Measurements from ENCODE around the gene CAPZB. TPM values are rescaled to one million over a fixed set of nuclear protein-coding genes. Genes with fewer than 3 reads are reported as not detected.

CAPZB gene
- total RNA-seq, 1 donor from 2014 or later = 326 TPM

DNA sequence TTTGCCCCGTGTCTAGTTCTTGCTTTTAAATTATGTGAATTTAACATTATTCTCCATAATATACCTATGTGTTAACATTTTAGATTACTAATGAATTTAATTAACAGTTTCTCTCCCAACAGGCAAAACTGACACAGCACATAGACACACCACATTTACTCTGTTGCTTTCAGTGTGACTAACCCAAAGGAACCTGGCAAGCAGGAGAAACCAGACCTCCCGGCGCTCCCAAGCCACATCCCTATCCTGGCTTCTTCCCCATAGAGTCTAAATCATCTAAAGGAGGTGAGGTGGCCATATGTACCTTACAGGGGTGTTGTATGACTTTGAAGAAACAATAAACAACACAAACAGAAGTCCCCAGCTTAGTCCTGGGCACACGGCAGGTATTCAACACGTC is 69.2 kb downstream of the CAPZB start:
- TF ChIP-seq CTCF (IDR thresholded peaks at IDR 0.05; ENCODE audit: partially characterized antibody, unreplicated experiment) = no peak
- H3K4me3 Mint-ChIP-seq (ENCODE audit: unreplicated experiment) = no peak overlapping the region
- peak overlapping the region; percentile 2 for H3K27ac Mint-ChIP-seq (ENCODE audit: unreplicated experiment)
- no peak for DNase-seq
- H3K36me3 Mint-ChIP-seq (ENCODE audit: unreplicated experiment) = peaks cover 4% of the 10 kb centered on the region
- peaks cover 4% of the 10 kb centered on the region for H3K9me3 Mint-ChIP-seq (ENCODE audit: unreplicated experiment)
- peaks cover 45% of the 10 kb centered on the region for H3K4me1 Mint-ChIP-seq (ENCODE audit: low read depth, unreplicated experiment)
- peaks cover 7% of the 10 kb centered on the region for H3K27me3 Mint-ChIP-seq (ENCODE audit: unreplicated experiment)

GRCh38 chr1:19414515-19415121 is 70.7 kb downstream of the CAPZB start:
- Mint-ChIP-seq H3K9me3 (ENCODE audit: unreplicated experiment) (peaks cover 4% of the 10 kb centered on the region), H3K36me3 (ENCODE audit: unreplicated experiment) (peaks cover 4% of the 10 kb centered on the region), H3K27me3 (ENCODE audit: unreplicated experiment) (peaks cover 7% of the 10 kb centered on the region), H3K4me1 (ENCODE audit: low read depth, unreplicated experiment) (peaks cover 56% of the 10 kb centered on the region), H3K27ac (ENCODE audit: unreplicated experiment) (peak overlapping the region; percentile 3), H3K4me3 (ENCODE audit: unreplicated experiment) (peak overlapping the region; percentile 4)
- DNase-seq = no peak
- TF ChIP-seq CTCF (IDR thresholded peaks at IDR 0.05; ENCODE audit: partially characterized antibody, unreplicated experiment) = no peak

- no peak for DNase-seq
- H3K9me3 Mint-ChIP-seq (ENCODE audit: unreplicated experiment) = no peaks in the 10 kb centered on the region
- no peak overlapping the region for H3K27ac Mint-ChIP-seq (ENCODE audit: unreplicated experiment)
- no peak for TF ChIP-seq CTCF (IDR thresholded peaks at IDR 0.05; ENCODE audit: partially characterized antibody, unreplicated experiment)
- peaks cover 4% of the 10 kb centered on the region for H3K36me3 Mint-ChIP-seq (ENCODE audit: unreplicated experiment)
- peaks cover 7% of the 10 kb centered on the region for H3K27me3 Mint-ChIP-seq (ENCODE audit: unreplicated experiment)
- H3K4me3 Mint-ChIP-seq (ENCODE audit: unreplicated experiment) = peak overlapping the region; percentile 4
- peaks cover 58% of the 10 kb centered on the region for H3K4me1 Mint-ChIP-seq (ENCODE audit: low read depth, unreplicated experiment)
These were observed 71.3 kb downstream of the CAPZB start for GRCh38 chr1:19413999-19414398.

DNA sequence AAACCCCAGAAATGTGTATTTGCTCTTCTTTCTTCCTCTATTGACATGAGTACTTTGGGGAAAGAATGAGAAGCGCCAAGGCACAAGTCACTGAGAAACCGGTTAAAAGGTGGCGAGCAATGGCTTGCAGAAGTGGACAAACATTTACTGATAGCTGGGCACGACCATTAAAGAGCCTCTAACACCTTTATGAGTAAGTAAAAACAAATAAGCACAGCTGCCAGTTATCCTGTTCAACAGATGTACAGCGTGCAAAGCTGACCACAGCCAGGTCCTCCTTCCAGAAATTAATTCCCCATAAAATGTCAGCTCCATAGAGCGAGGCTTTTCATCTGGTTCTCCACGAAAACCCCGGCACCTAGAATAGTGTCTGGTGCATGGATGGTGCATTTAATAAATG is 72.7 kb downstream of the CAPZB start:
- peaks cover 5% of the 10 kb centered on the region for H3K27me3 Mint-ChIP-seq (ENCODE audit: unreplicated experiment)
- H3K36me3 Mint-ChIP-seq (ENCODE audit: unreplicated experiment) = no peaks in the 10 kb centered on the region
- no peak for DNase-seq
- H3K4me3 Mint-ChIP-seq (ENCODE audit: unreplicated experiment) = no peak overlapping the region
- TF ChIP-seq CTCF (IDR thresholded peaks at IDR 0.05; ENCODE audit: partially characterized antibody, unreplicated experiment) = no peak
- no peaks in the 10 kb centered on the region for H3K9me3 Mint-ChIP-seq (ENCODE audit: unreplicated experiment)
- peaks cover 62% of the 10 kb centered on the region for H3K4me1 Mint-ChIP-seq (ENCODE audit: low read depth, unreplicated experiment)
- H3K27ac Mint-ChIP-seq (ENCODE audit: unreplicated experiment) = no peak overlapping the region

- Mint-ChIP-seq H3K27ac (ENCODE audit: unreplicated experiment) (no peak overlapping the region), H3K9me3 (ENCODE audit: unreplicated experiment) (peaks cover 3% of the 10 kb centered on the region), H3K4me3 (ENCODE audit: unreplicated experiment) (no peak overlapping the region), H3K27me3 (ENCODE audit: unreplicated experiment) (peaks cover 3% of the 10 kb centered on the region), H3K36me3 (ENCODE audit: unreplicated experiment) (no peaks in the 10 kb centered on the region), H3K4me1 (ENCODE audit: low read depth, unreplicated experiment) (peaks cover 71% of the 10 kb centered on the region)
- no peak for TF ChIP-seq CTCF (IDR thresholded peaks at IDR 0.05; ENCODE audit: partially characterized antibody, unreplicated experiment)
- no peak for DNase-seq
These were observed 73.7 kb downstream of the CAPZB start for GRCh38 chr1:19411612-19412011.
